CD4-positive, alpha-beta T cell treated with Interferon gamma for 1 hour (primary cell): ENCODE results near the gene AGRN.

ENCODE experiments used
- DNase-seq: peaks from one replicate; pipeline ENCODE4 v3.0.0-alpha.2; 2020

Gene AGRN

GRCh38 chr1:1040004-1040991 is 20.4 kb downstream of the AGRN start:
- peak; percentile 82 for DNase-seq

GRCh38 chr1:1041092-1041523 is 21.2 kb downstream of the AGRN start:
- no peak for DNase-seq

- DNase-seq: no peak
Measured at GRCh38 chr1:1041873-1042272, 22.0 kb downstream of the AGRN start.

GRCh38 chr1:1042835-1043234 is 22.9 kb downstream of the AGRN start:
- DNase-seq: no peak

GRCh38 chr1:1043411-1043810 is 23.5 kb downstream of the AGRN start:
- DNase-seq: no peak

GRCh38 chr1:1043921-1044320 is 24.0 kb downstream of the AGRN start:
- no peak for DNase-seq

GRCh38 chr1:1044455-1045078 is 24.6 kb downstream of the AGRN start:
- no peak for DNase-seq

- no peak for DNase-seq
Measured at GRCh38 chr1:1045129-1045528, 25.2 kb downstream of the AGRN start.

- DNase-seq: no peak
Measured at GRCh38 chr1:1046243-1046642, 26.3 kb downstream of the AGRN start.

GRCh38 chr1:1046767-1047166 is 26.8 kb downstream of the AGRN start:
- DNase-seq: no peak

- DNase-seq: no peak
Measured at GRCh38 chr1:1047407-1047806, 27.5 kb downstream of the AGRN start.

GRCh38 chr1:1047963-1048362 is 28.0 kb downstream of the AGRN start:
- DNase-seq: no peak

GRCh38 chr1:1048765-1049164 is 28.8 kb downstream of the AGRN start:
- DNase-seq: no peak

GRCh38 chr1:1049318-1050165 is 29.6 kb downstream of the AGRN start:
- no peak for DNase-seq

- no peak for DNase-seq
Measured at GRCh38 chr1:1050577-1051052, 30.7 kb downstream of the AGRN start.

- DNase-seq: no peak
Measured at GRCh38 chr1:1051127-1051810, 31.3 kb downstream of the AGRN start.

GRCh38 chr1:1052003-1052840 is 32.3 kb downstream of the AGRN start:
- no peak for DNase-seq

GRCh38 chr1:1053022-1053421 is 33.1 kb downstream of the AGRN start:
- no peak for DNase-seq

GRCh38 chr1:1053682-1054081 is 33.8 kb downstream of the AGRN start:
- DNase-seq: no peak

GRCh38 chr1:1054099-1054700 is 34.3 kb downstream of the AGRN start:
- no peak for DNase-seq

- DNase-seq: no peak
Measured at GRCh38 chr1:1054971-1055370, 35.1 kb downstream of the AGRN start.
